Activated T-helper 17 cell treated with anti-CD3 and anti-CD28 coated beads, Interleukin-2, amount 50 U/mL, for 72 hours (primary cell): ENCODE measurements around the gene TSSK6. TPM values are rescaled to one million over a fixed set of nuclear protein-coding genes. Genes with fewer than 3 reads are reported as not detected.

Experiments
- ATAC-seq: fragments of 150-1000 bp; cut with Tn5 transposase; replicated peaks from 2 replicates; pipeline ENCODE4 v1.10.0; 2021; ENCODE audit warnings: mild to moderate bottlenecking, moderate library complexity
- H3K27ac Mint-ChIP-seq: one replicate; pipeline ENCODE4 v1.8.0; 2022; ENCODE audit warnings: mixed read lengths
- H3K27me3 Mint-ChIP-seq: one replicate; pipeline ENCODE4 v1.8.0; 2022; ENCODE audit warnings: mixed read lengths
- H3K36me3 Mint-ChIP-seq: one replicate; pipeline ENCODE4 v1.8.0; 2022; ENCODE audit warnings: low read depth, mild to moderate bottlenecking, mixed read lengths
- H3K4me1 Mint-ChIP-seq: one replicate; pipeline ENCODE4 v1.8.0; 2022; ENCODE audit warnings: mixed read lengths
- H3K4me3 Mint-ChIP-seq: one replicate; pipeline ENCODE4 v1.8.0; 2022; ENCODE audit warnings: mild to moderate bottlenecking, mixed read lengths
- H3K9me3 Mint-ChIP-seq: one replicate; pipeline ENCODE4 v1.8.0; 2022; ENCODE audit warnings: mixed read lengths
- total RNA-seq, 2 donors: library from RNA; stranded (reverse); gene quantifications; one replicate each; pipeline ENCODE4 v1.2.3, GENCODE V29; 2022

Gene TSSK6
- total RNA-seq, 2 donors from 2014 or later = 4.1 to 4.5 TPM

DNA sequence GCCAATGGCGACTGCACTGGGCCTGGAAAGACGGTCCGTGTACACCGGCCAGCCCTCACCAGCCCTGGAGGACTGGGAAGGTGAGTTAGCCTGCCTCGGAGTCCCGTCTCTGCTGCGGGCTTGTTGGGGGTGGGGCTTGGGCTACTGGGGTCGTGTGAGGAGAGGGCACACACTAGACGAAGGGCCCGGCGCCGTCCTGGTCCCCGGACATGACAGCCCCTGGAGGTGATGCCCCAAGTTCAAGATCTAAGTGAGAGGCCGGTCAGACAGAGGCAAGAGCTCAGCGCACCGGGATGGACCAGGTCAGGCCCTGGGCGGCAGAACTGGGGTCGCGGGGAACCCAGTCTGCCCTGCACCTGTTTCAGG is 24.3 kb upstream of the TSSK6 start:
- H3K36me3 Mint-ChIP-seq = no peaks in the 10 kb centered on the region
- peaks cover 5% of the 10 kb centered on the region for H3K27me3 Mint-ChIP-seq
- H3K4me1 Mint-ChIP-seq = peaks cover 7% of the 10 kb centered on the region
- H3K27ac Mint-ChIP-seq = no peak overlapping the region
- ATAC-seq = no peak
- peak overlapping the region; percentile 65 for H3K4me3 Mint-ChIP-seq
- no peaks in the 10 kb centered on the region for H3K9me3 Mint-ChIP-seq

DNA sequence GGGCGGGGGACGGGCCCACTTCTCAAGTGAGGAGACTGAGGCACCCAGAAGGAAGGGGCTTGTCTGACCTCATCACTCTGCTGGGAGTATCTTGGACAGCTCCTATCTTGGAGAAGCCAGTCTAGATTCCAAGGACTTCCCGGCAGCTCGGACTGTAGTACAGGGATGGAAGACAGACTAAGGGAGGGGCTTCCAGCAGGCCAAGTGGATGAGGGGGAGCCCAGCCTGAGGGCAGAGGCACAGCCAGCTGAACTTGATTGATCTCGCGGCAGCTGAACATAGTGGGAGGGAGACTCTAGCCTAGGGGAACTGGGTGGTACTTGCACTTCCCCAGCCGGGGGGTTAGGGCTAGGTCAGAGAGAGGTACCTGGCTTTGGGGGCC is 23.4 kb upstream of the TSSK6 start:
- Mint-ChIP-seq H3K4me1 (peaks cover 13% of the 10 kb centered on the region), H3K4me3 (peak overlapping the region; percentile 65), H3K27ac (peak overlapping the region; percentile 67), H3K36me3 (no peaks in the 10 kb centered on the region), H3K9me3 (no peaks in the 10 kb centered on the region), H3K27me3 (peaks cover 5% of the 10 kb centered on the region)
- no peak for ATAC-seq

DNA sequence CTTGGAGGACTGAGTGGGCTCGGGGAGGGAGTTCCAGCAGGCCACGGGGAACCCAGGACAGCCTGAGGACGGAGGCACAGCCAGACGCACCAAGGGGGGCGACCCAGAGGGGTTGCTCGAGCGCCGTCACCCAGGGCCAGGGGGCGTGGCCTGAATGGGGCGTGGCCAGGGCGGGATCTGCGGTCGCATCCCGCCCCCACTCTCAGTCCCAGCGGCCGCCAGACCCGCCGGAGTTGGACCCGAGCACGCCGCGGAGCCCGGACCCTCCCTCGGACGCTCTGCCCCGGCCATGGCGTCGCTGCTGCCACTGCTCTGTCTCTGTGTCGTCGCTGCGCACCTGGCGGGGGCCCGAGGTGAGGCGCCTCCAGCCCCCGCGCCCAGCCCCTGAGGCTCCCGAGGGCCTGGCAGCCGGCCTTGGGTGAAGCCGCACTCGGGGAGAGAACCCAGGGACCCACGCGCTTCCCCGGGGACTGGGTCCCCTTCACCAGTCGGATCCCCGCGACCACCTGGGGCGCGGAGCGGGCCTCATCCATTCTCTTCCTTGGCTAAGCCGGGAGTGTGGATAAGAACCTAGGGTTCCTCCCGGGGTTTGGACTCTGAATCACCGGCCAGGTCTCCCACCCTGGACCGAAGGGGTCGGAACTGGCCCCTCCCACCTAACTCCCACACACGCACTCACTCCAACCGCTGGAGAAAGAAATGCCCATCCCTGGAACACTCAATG is 22.9 kb upstream of the TSSK6 start, which contains the start of gene CILP2:
CILP2 (plus strand) TSS at position 205 of the 724 bp plus-strand sequence; CDS start at position 290, 85 bp downstream.
- no peaks in the 10 kb centered on the region for H3K9me3 Mint-ChIP-seq
- peaks cover 5% of the 10 kb centered on the region for H3K27me3 Mint-ChIP-seq
- peak within 1 kb of the TSS; percentile 75 for H3K4me3 Mint-ChIP-seq
- no peaks in the 10 kb centered on the region for H3K36me3 Mint-ChIP-seq
- no peak for ATAC-seq
- peak within 1 kb of the TSS; percentile 67 for H3K27ac Mint-ChIP-seq
- H3K4me1 Mint-ChIP-seq = peaks cover 13% of the 10 kb centered on the region

DNA sequence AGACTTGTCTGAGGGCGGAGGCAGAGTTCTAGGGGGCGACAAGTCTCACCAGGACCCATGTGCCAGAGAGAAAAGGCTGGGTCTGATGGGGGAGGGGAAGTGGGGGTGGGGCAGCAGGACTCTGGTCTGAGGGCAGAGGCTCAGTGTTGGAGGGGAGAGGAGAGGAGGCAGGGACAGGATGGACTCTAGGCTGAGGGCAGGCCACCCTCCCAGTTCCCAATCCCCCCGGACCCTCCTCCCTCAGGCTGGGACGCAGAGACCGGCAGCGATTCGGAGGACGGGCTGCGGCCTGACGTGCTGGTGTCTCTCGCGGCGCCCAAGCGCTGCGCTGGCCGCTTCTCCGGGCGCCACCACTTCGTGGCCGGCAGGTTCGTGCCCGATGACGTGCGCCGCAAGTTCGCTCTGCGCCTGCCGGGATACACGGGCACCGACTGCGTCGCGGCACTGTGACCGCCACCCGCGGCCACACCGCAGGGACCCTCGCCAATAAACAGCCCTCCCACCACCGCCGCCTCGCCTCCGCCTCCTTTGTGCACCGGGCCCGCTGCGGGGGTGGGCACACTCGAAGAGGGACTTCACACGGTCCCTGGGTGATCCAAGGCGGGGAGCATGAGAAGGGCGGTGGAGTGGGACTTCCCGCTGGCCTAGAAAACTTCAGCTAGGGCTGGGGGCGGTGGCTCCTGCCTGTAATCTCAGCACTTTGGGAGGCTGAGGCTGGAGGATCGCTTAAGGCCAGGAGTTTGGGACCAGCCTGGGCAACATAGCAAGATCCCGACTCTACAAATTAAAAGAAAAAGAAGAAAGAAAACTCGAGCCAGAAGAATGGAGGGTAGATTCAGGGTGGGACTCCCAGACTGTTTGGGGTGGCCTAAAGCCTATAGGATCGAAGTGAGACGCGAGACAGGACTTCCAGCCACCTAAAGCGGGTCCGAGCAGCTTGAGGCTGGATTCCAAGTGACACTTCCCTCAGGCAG is 22.0 kb upstream of the TSSK6 start:
- Mint-ChIP-seq H3K4me1 (peaks cover 13% of the 10 kb centered on the region), H3K27ac (peak overlapping the region; percentile 50), H3K36me3 (peaks cover under 1% of the 10 kb centered on the region), H3K27me3 (peaks cover 5% of the 10 kb centered on the region), H3K9me3 (no peaks in the 10 kb centered on the region), H3K4me3 (peak overlapping the region; percentile 75)
- ATAC-seq = no peak

DNA sequence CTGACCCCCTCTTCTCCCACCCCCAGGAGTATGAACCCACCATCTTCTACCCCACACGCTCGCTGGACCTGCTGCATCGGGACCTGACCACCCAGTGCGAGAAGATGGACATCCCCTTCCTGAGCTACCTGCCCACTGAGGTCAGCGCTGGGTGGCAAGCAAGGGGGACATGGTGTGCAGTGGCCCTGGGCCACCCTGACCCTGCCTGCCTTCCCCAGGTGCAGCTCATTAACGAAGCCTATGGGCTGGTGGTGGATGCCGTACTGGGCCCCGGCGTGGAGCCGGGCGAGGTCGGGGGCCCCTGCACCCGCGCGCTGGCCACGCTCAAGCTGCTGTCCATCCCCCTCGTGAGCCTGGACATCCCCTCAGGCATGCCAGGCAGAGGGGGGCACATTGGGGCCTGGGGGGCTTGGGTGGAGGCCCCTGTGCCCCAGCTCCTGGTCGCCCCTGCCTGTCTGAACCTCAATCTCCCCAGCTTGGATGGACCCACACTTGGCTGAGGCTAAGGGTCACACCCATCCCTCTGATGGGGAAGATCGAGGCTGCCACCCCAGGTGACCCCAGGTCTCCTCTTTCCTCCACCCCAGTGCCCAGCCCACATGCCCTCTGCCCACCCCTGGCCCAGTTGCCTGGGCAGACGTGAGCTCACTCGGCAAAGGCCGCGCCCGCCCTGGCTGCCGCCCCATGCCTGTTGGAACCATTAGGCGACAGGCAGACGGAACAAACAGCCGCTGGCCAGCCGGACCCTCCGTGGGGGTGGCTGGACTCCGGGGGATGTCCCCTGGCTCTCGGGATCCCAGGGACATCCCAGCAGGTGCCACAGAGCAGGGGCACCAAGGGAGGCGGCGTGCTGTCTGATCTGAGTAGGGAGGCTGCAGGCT is 20.2 kb upstream of the TSSK6 start:
- Mint-ChIP-seq H3K9me3 (no peaks in the 10 kb centered on the region), H3K27me3 (peaks cover 5% of the 10 kb centered on the region), H3K4me1 (peaks cover 13% of the 10 kb centered on the region), H3K36me3 (peaks cover 5% of the 10 kb centered on the region), H3K4me3 (no peak overlapping the region), H3K27ac (no peak overlapping the region)
- ATAC-seq = no peak

DNA sequence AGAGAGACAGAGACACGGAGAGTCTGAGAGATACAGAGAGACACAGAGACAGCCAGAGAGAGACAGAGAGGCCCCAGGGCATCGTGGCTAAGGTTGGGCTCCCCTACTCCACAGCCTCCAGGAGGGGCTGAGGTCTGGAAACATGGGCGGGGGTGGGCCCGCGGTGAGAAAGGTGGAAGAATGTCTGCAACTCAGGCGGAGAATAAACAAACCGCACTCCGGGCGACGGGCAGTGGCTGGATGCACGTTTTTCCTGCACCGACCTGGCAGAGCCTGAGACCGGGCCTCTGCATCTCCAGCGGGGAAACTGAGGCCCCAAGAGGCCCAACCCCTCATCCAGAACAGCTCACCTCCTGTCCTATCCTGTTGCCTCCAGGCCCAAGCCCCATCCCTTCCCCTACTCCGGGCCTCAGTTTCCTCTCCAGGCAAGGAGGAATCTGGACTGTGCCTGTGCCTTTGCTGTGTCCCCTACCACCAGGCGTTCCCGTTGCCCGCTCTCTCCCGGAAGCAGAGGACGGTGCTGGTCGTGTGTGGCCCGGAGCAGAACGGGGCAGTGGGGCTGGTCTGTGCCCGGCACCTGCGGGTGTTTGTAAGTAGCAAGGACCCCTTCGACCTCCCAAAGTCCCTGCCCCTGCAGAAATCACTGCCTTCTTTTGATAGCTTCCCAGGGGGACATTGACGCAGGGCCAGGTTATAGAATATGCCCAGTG is 19.4 kb upstream of the TSSK6 start:
- H3K27ac Mint-ChIP-seq = peak overlapping the region; percentile 49
- no peak for ATAC-seq
- H3K9me3 Mint-ChIP-seq = no peaks in the 10 kb centered on the region
- H3K4me1 Mint-ChIP-seq = peaks cover 13% of the 10 kb centered on the region
- peaks cover 5% of the 10 kb centered on the region for H3K36me3 Mint-ChIP-seq
- H3K4me3 Mint-ChIP-seq = no peak overlapping the region
- H3K27me3 Mint-ChIP-seq = peaks cover 5% of the 10 kb centered on the region

DNA sequence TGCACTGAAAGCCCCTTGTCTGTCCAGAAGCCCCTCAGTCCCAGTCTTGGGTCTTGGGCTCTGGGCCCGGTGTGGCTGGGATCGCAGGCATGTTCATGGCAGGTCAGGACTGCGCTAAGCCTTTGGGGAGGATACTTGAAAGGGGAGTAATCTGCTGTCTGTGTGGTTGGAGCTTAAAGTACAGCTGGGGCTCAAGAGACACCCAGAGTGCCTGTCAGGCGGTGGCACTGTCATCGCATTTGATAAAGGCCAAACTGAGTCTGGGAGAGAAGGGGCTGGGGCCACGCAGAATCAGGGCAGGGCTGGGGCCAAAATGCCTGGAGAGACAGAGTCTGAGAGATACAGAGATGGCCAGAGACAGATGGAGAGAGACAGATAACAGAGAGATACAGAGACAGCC is 18.5 kb upstream of the TSSK6 start:
- Mint-ChIP-seq H3K27me3 (peaks cover 3% of the 10 kb centered on the region), H3K27ac (peak overlapping the region; percentile 49), H3K9me3 (no peaks in the 10 kb centered on the region), H3K4me3 (no peak overlapping the region), H3K4me1 (peaks cover 11% of the 10 kb centered on the region), H3K36me3 (peaks cover 5% of the 10 kb centered on the region)
- ATAC-seq = no peak

DNA sequence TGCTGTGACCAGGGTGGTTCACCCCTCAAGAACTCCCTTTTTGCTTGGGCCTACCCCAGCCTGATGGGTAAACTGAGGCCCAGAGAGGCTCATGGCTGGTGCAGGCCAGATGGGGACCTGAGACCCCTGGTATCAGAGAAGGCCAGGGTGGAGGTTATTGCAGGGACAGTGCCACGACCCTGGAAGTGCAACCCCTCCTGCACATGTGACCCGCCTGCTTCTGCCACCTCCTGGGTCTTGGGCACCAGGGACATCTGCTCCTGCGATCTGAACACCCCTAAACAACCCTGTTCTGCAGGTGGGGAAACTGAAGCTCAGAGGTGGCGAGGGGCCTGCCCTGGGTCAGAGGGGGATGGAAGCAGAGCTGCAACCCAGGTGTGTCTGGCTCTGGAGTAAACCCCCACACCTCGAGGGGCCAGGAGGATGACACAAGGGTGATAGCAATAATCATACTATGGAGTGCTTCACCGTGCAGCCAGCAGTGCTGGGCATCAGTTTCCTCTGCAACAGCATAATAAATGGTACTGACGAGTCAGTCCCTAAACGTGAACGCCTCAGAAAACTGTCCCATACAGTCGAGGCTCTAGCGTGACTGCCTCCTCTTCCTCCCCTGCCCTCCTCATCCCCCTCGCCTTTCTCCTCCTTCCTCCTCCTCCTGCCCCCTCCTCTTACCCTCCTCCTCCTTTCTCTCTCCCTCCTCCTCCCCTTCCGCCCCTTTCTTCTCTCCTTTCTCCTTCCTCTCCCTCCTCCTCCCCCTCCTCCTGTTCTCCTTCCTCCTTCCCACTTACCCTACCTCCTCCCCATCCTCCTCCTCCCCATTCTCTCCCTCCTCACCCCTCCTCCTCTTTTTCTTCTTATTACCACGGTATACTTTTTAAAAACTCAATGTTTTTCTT is 17.7 kb upstream of the TSSK6 start:
- no peak overlapping the region for H3K4me3 Mint-ChIP-seq
- H3K4me1 Mint-ChIP-seq = peaks cover 6% of the 10 kb centered on the region

DNA sequence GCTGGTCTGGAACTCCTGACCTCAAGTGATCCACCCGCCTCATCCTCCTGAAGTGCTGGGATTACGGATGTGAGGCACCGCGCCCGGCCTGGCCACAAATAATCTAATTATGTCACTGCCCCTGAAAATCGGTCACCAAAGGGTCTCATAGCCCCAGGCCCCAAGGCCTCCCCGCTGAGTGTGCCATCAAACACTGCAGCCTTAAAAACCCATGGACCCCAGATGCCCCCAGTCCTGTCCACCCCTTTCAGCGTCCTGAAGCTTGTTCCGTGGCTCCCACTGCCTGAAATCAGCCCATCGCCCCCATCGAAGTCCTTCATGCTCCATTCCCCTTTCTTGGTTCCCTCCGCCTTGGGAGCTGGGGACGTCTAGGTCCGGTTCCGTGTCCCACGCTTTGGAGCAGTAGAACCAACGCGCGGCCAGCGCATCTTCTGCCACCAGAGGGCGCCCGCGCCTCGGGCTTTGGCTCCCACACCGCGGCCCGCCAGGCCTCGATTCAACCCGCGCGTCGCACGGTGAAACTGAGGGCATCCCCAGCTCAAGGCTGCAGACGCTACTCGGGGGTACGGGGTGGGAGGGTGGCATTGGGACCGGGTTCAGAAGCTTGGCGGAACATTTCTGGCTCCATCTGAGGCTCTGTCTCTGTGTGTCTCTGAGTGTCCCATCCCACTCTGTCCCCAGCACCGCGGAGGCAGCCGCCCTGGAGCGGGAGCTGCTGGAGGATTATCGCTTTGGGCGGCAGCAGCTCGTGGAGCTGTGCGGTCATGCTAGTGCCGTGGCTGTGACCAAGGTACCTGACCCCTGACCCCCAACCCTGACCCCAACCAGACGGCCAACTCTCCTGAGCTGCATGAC is 16.8 kb upstream of the TSSK6 start:
- H3K27ac Mint-ChIP-seq = peak overlapping the region; percentile 63
- H3K27me3 Mint-ChIP-seq = no peaks in the 10 kb centered on the region
- peak; percentile 90 for ATAC-seq
- peaks cover 11% of the 10 kb centered on the region for H3K36me3 Mint-ChIP-seq
- H3K4me1 Mint-ChIP-seq = peaks cover 6% of the 10 kb centered on the region
- no peak overlapping the region for H3K4me3 Mint-ChIP-seq
- no peaks in the 10 kb centered on the region for H3K9me3 Mint-ChIP-seq

More for the DNA sequence above, 17.7 kb upstream of the TSSK6 start:
- Mint-ChIP-seq H3K9me3 (no peaks in the 10 kb centered on the region), H3K27ac (peak overlapping the region; percentile 49), H3K36me3 (peaks cover 10% of the 10 kb centered on the region), H3K27me3 (no peaks in the 10 kb centered on the region)
- no peak for ATAC-seq

DNA sequence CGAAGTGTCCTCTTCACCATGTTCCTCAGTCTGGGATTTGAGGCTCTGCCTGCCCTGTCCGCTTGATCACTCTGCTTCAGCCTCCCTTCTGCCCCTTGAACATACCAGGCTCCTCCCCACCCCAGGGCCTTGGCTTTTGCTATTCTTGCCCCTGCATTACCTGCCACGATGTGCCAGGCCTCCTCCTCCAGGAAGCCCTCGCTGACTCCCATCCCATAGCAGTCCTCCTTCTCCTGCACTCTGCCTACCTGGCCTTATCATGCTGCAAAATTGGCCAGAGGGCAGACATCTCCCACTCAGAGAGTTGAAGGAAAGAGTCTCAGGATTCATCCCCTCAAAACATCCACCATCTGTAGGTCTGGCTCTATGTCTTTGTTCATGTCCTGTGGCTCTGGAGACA is 15.5 kb upstream of the TSSK6 start:
- no peak for ATAC-seq
- Mint-ChIP-seq H3K9me3 (no peaks in the 10 kb centered on the region), H3K27ac (peak overlapping the region; percentile 76), H3K36me3 (peaks cover 22% of the 10 kb centered on the region), H3K4me1 (peaks cover 6% of the 10 kb centered on the region), H3K4me3 (no peak overlapping the region), H3K27me3 (no peaks in the 10 kb centered on the region)

DNA sequence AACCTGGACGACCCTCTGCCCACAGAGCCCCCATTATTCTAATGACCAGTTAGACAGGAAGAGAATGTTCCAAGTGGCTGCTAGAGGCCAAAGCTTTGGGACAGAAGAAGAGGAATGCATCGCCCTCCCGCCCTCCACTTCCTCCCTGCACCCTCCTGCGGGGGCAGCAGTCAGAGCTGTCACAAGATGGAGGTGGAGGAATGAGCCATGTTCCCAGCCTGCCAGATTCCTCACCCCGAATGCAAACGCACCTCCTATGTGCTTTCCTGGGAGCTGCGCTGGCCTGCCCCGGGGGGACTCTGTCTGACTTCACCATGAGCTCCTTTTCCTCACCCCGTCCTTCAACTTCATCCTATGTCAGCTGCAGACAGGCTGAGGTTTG is 15.1 kb upstream of the TSSK6 start:
- Mint-ChIP-seq H3K4me1 (peaks cover 6% of the 10 kb centered on the region), H3K4me3 (no peak overlapping the region), H3K36me3 (peaks cover 22% of the 10 kb centered on the region), H3K27ac (peak overlapping the region; percentile 76), H3K9me3 (no peaks in the 10 kb centered on the region), H3K27me3 (no peaks in the 10 kb centered on the region)
- ATAC-seq = no peak

DNA sequence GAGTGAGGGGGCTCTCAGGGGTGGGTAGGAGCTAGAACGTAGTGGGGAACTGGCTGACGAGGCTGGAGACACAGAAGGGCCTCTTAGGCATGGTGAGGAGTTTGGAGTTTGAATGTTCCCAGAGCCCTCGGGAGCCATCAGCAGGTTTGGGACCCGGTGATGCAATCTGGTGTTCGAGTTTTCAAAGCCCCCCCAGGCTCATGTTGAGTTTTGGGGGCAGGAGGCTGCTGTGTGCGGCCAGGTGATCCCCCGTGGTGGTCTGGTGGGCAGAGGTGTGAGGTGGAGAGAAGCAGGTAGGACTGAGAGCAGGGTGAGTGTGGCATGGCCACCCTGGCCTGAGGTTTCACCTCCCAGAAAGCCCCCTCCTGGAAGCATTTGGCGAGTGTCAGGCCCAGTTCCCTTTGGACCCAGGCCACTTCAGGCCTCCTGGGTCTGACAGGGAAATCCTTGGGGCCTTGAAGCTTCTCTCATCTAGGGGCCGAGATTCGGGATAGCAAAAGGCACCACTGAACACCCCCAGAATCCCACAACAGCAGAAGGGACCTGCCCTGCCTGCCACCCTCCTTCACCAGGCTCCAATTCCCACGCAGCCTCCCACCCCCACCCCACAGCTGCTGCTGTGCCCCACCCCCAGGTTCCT is 14.6 kb upstream of the TSSK6 start:
- Mint-ChIP-seq H3K27ac (no peak overlapping the region), H3K27me3 (no peaks in the 10 kb centered on the region), H3K4me1 (peaks cover 6% of the 10 kb centered on the region), H3K4me3 (no peak overlapping the region), H3K36me3 (peaks cover 26% of the 10 kb centered on the region), H3K9me3 (no peaks in the 10 kb centered on the region)
- ATAC-seq = no peak
